ENCODE results near the gene SCAP.

DNA sequence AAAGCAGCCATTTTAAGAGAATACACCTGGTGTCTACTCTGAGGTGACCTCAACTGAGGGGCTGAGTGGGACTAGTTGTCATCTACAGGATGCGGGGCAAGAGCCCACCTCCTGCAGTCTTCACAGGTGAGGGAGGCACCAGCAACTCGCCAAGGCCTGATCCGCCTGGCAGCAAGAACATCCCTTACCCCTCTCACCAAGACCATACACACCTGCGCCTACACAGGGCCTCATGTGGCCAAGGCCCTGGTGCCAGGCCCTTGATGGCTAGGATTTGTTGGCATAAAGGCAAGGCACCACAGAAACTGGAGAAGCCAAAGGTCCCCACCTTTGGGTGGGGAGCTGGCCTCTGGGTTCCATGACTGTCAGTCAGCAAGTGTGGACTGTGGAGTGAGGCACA, 19.4 kb upstream of the SCAP start:
- no peak for TF ChIP-seq CTCF (IDR thresholded peaks at IDR 0.05 in 2 of 3, conservative IDR thresholded peaks at IDR 0.05 in 1 of 3; ENCODE audit: borderline replicate concordance in 1 of 3, insufficient read depth in 1 of 3, low read depth in 2 of 3, low read length in 2 of 3)
- no peak for TF ChIP-seq POLR2A (IDR thresholded peaks at IDR 0.05; ENCODE audit: borderline replicate concordance, extremely low read depth, insufficient read depth, insufficient read length)
- no peak for TF ChIP-seq EZH2 (IDR thresholded peaks at IDR 0.05)
- no peak for TF ChIP-seq ZNF274 (IDR thresholded peaks at IDR 0.05; ENCODE audit: low read depth, low read length)
- no peak for TF ChIP-seq EGR1 (IDR thresholded peaks at IDR 0.05; ENCODE audit: low read depth)
- no peak for TF ChIP-seq SP1 (IDR thresholded peaks at IDR 0.05; ENCODE audit: low read depth)
- TF ChIP-seq YY1 (IDR thresholded peaks at IDR 0.05; ENCODE audit: extremely low read depth, insufficient replicate concordance, low read depth, low read length), result no peak
- no peak for TF ChIP-seq POLR2AphosphoS5 (IDR thresholded peaks at IDR 0.05; ENCODE audit: low read depth, low read length)
- no peak for TF ChIP-seq CEBPB (IDR thresholded peaks at IDR 0.05; ENCODE audit: low read depth)
- no peak for TF ChIP-seq SRF (IDR thresholded peaks at IDR 0.05; ENCODE audit: low read depth)
- no peak for TF ChIP-seq FOSL1 (IDR thresholded peaks at IDR 0.05; ENCODE audit: low read depth)

All from HCT116 (cell line).